T-helper 1 cell (primary cell): ENCODE results near the gene TFPI2.
"Not testable (repeated sequence)": the region's sequence is repeated elsewhere in the genome, so short reads cannot be mapped to it uniquely, and the experiment has no call there.

ENCODE experiments used
- DNase-seq, 5 donors: peaks; one replicate each; pipeline ENCODE4 v3.0.0-alpha.2; 2012 to 2020
- total RNA-seq, 4 donors: gene quantifications; one replicate each; lab custom pipeline; 2026; lab: John Stamatoyannopoulos, UW

TFPI2 gene
- total RNA-seq, result 0 reads per million in 4 donors

GRCh38 chr7:93890464-93891068, at the start of gene TFPI2:
Gene TFPI2 (minus strand): TSS chr7:93890753. CDS start chr7:93890678, 75 bp downstream.
- no peak for DNase-seq

GRCh38 chr7:93938293-93938692, 47.7 kb upstream of the TFPI2 start:
- DNase-seq, result no peak

GRCh38 chr7:93937818-93938217, 47.3 kb upstream of the TFPI2 start:
- DNase-seq, result no peak

- DNase-seq, result no peak
Observed at GRCh38 chr7:93935102-93935501, 44.5 kb upstream of the TFPI2 start.

GRCh38 chr7:93933156-93933555, 42.6 kb upstream of the TFPI2 start:
- no peak for DNase-seq

- DNase-seq, result no peak
Observed at GRCh38 chr7:93931655-93932054, 41.1 kb upstream of the TFPI2 start.

- DNase-seq, result no peak
Observed at GRCh38 chr7:93927585-93927984, 37.0 kb upstream of the TFPI2 start.

GRCh38 chr7:93926800-93927199, 36.2 kb upstream of the TFPI2 start:
- DNase-seq, result no peak

GRCh38 chr7:93923942-93924341, 33.4 kb upstream of the TFPI2 start:
- no peak for DNase-seq

GRCh38 chr7:93923296-93923695, 32.7 kb upstream of the TFPI2 start:
- no peak for DNase-seq

- DNase-seq, result peak in 2 of 5 donors; percentile 6 to 13
Observed at GRCh38 chr7:93921607-93922566, 31.3 kb upstream of the TFPI2 start, which contains the start of gene GNG11. Gene GNG11 (plus strand): TSS chr7:93921735. CDS start chr7:93922138, 403 bp downstream.

- DNase-seq, result no peak
Observed at GRCh38 chr7:93921186-93921585, 30.6 kb upstream of the TFPI2 start.

- DNase-seq, result no peak
Observed at GRCh38 chr7:93920496-93921182, 30.1 kb upstream of the TFPI2 start.

- DNase-seq, result not testable (repeated sequence)
Observed at GRCh38 chr7:93916315-93916714, 25.8 kb upstream of the TFPI2 start.

- DNase-seq, result not testable (repeated sequence)
Observed at GRCh38 chr7:93915888-93916287, 25.3 kb upstream of the TFPI2 start.

GRCh38 chr7:93915206-93915842, 24.8 kb upstream of the TFPI2 start:
- DNase-seq, result not testable (repeated sequence)

- DNase-seq, result no peak
Observed at GRCh38 chr7:93914581-93915066, 24.1 kb upstream of the TFPI2 start.

- DNase-seq, result no peak
Observed at GRCh38 chr7:93913197-93913596, 22.6 kb upstream of the TFPI2 start.

- DNase-seq, result not testable (repeated sequence)
Observed at GRCh38 chr7:93911661-93912060, 21.1 kb upstream of the TFPI2 start.

- DNase-seq, result not testable (repeated sequence)
Observed at GRCh38 chr7:93911242-93911641, 20.7 kb upstream of the TFPI2 start.

- DNase-seq, result no peak
Observed at GRCh38 chr7:93910076-93910994, 19.8 kb upstream of the TFPI2 start.
